Motor neuron (in vitro differentiated cells): ENCODE measurements around the gene TP53BP1. TPM values are rescaled to one million over a fixed set of nuclear protein-coding genes. Genes with fewer than 3 reads are reported as not detected.

Source experiments
- ATAC-seq, 8 experiments: fragments of 200-7000 bp; cut with Tn5 transposase; replicated peaks in 6 of 8; 2 replicates each; pipeline ENCODE4 v1.8.0; 2021; ENCODE audit warnings: mild to moderate bottlenecking in 8 of 8, moderate library complexity in 8 of 8
- H3K27ac ChIP-seq, 2 donors: fragments of 250-450 bp; sonication (Bioruptor Pico); 2 replicates each; pipeline ENCODE4 v1.9.0; 2021; ENCODE audit warnings: antibody characterized with exemption in 2 of 2, mild to moderate bottlenecking in 2 of 2, moderate library complexity in 1 of 2
- H3K4me1 ChIP-seq, 2 donors: fragments of 250-450 bp; sonication (Bioruptor Pico); replicated peaks in 1 of 2; 2 replicates each; pipeline ENCODE4 v1.6.1; 2021; ENCODE audit warnings: antibody characterized with exemption in 2 of 2, mild to moderate bottlenecking in 2 of 2, moderate library complexity in 1 of 2
- H3K4me3 ChIP-seq, 5 donors: fragments of 250-450 bp; sonication (Bioruptor Pico); 2 replicates each; pipeline ENCODE4 v1.9.0; 2021; ENCODE audit warnings: antibody characterized with exemption in 5 of 5, mild to moderate bottlenecking in 5 of 5, moderate library complexity in 4 of 5
- WGBS, 10 experiments: fragments of 450-650 bp; shearing (Covaris generic); methylation state at CpG; one replicate each; pipeline ENCODE4 v1.0.0; 2022; 5-methylcytosine and 5-hydroxymethylcytosine counted together
- in situ Hi-C, 9 experiments: fragments of 400-800 bp; cut with MboI; loops; one replicate each; pipeline ENCODE4 v1.15.0; 2021; ENCODE audit warnings: low sequenced_read_pairs in 9 of 9, low pct_unique_long_range_greater_than_20kb in 2 of 9; ENCODE audit not compliant: unreplicated experiment in 9 of 9
- total RNA-seq, 8 experiments: library from RNA; unstranded; fragments of 300-600 nt; gene quantifications; 2 replicates each; pipeline versions ENCODE4 v1.2.3 to v1.2.4, GENCODE V29; 2022

The TP53BP1 gene
- total RNA-seq, 8 experiments from 2014 or later, result 37.3 to 93.1 (median 84.8) TPM

DNA sequence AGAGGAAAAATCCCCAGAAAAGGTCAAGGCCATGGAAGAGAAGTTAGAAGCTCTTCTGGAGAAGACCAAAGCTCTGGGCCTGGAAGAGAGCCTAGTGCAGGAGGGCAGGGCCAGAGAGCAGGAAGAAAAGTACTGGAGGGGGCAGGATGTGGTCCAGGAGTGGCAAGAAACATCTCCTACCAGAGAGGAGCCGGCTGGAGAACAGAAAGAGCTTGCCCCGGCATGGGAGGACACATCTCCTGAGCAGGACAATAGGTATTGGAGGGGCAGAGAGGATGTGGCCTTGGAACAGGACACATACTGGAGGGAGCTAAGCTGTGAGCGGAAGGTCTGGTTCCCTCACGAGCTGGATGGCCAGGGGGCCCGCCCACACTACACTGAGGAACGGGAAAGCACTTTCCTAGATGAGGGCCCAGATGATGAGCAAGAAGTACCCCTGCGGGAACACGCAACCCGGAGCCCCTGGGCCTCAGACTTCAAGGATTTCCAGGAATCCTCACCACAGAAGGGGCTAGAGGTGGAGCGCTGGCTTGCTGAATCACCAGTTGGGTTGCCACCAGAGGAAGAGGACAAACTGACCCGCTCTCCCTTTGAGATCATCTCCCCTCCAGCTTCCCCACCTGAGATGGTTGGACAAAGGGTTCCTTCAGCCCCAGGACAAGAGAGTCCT is 33.4 kb upstream of the TP53BP1 start:
- no peak overlapping the region for H3K4me3 ChIP-seq
- peak in 1 of 8 experiments; percentile 2 for ATAC-seq
- peaks cover 0 to 3% of the 10 kb centered on the region in 2 donors for H3K4me1 ChIP-seq
- WGBS, 10 experiments, result 80 to 100% (median 92%) methylated on average over 1 to 2 of the region's 11 CpGs; no CpG with 5 or more reads in 4 of the 10 experiments
- H3K27ac ChIP-seq, result no peak overlapping the region
- in situ Hi-C loops, result no loop called here

DNA sequence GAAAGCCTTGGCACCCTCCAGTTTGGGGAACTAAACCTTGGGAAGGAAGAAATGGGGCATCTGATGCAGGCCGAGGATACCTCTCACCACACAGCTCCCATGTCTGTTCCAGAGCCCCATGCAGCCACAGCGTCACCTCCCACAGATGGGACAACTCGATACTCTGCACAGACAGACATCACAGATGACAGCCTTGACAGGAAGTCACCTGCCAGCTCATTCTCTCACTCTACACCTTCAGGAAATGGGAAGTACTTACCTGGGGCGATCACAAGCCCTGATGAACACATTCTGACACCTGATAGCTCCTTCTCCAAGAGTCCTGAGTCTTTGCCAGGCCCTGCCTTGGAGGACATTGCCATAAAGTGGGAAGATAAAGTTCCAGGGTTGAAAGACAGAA is 32.2 kb upstream of the TP53BP1 start:
- Histone ChIP-seq H3K4me1 (no peaks in the 10 kb centered on the region), H3K27ac (no peak overlapping the region), H3K4me3 (no peak overlapping the region)
- no peak for ATAC-seq
- 72 to 100% (median 100%) methylated on average over 1 to 4 of the region's 4 CpGs; no CpG with 5 or more reads in 3 of the 10 experiments for WGBS, 10 experiments
- in situ Hi-C loops, result no loop called here

DNA sequence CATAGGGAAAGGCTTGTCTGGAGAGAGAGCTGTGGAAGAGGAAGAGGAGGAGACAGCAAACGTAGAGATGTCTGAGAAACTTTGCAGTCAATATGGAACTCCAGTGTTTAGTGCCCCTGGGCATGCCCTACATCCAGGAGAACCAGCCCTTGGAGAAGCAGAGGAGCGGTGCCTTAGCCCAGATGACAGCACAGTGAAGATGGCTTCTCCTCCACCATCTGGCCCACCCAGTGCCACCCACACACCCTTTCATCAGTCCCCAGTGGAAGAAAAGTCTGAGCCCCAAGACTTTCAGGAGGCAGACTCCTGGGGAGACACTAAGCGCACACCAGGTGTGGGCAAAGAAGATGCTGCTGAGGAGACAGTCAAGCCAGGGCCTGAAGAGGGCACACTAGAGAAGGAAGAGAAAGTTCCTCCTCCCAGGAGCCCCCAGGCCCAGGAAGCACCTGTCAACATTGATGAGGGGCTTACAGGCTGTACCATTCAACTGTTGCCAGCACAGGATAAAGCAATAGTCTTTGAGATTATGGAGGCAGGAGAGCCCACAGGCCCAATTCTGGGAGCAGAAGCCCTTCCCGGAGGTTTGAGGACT is 31.4 kb upstream of the TP53BP1 start:
- H3K4me1 ChIP-seq, result peaks cover 3 to 5% of the 10 kb centered on the region in 2 donors
- H3K4me3 ChIP-seq, result no peak overlapping the region
- in situ Hi-C loops, result no loop called here
- 58 to 100% (median 98%) methylated on average over 1 to 4 of the region's 4 CpGs; no CpG with 5 or more reads in 2 of the 10 experiments for WGBS, 10 experiments
- no peak overlapping the region for H3K27ac ChIP-seq
- ATAC-seq, result no peak

- 88 to 95% (median 90%) methylated on average over 2 to 4 of the region's 7 CpGs; no CpG with 5 or more reads in 7 of the 10 experiments for WGBS, 10 experiments
- in situ Hi-C loops, result no loop called here
- peaks cover 10 to 11% of the 10 kb centered on the region in 2 donors for H3K4me1 ChIP-seq
- no peak overlapping the region for H3K4me3 ChIP-seq
- ATAC-seq, result no peak
- H3K27ac ChIP-seq, result no peak overlapping the region
These were observed 30.7 kb upstream of the TP53BP1 start for GRCh38 chr15:43523646-43524045.

DNA sequence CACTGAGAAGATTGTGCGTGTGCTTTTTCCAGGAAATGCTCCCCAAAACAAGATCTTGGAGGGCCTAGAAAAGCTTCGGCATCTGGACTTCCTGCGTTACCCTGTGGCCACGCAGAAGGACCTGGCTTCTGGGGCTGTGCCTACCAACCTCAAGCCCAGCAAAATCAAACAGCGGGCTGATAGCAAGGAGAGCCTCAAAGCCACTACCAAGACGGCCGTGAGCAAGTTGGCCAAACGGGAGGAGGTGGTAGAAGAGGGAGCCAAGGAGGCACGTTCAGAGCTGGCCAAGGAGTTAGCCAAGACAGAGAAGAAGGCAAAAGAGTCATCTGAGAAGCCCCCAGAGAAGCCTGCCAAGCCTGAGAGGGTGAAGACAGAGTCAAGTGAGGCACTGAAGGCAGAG is 29.3 kb upstream of the TP53BP1 start:
- Histone ChIP-seq H3K4me3 (no peak overlapping the region), H3K27ac (no peak overlapping the region), H3K4me1 (peaks cover 10 to 11% of the 10 kb centered on the region in 2 donors)
- no peak for ATAC-seq
- WGBS, 10 experiments, result 25 to 100% (median 83%) methylated on average over 1 to 7 of the region's 9 CpGs
- in situ Hi-C loops, result no loop called here

GRCh38 chr15:43521419-43521818 is 28.5 kb upstream of the TP53BP1 start:
- Histone ChIP-seq H3K27ac (no peak overlapping the region), H3K4me1 (peaks cover 17 to 19% of the 10 kb centered on the region in 2 donors), H3K4me3 (no peak overlapping the region)
- in situ Hi-C loops, result no loop called here
- 80 to 100% (median 100%) methylated on average over 1 to 4 of the region's 11 CpGs; no CpG with 5 or more reads in 5 of the 10 experiments for WGBS, 10 experiments
- ATAC-seq, result no peak

DNA sequence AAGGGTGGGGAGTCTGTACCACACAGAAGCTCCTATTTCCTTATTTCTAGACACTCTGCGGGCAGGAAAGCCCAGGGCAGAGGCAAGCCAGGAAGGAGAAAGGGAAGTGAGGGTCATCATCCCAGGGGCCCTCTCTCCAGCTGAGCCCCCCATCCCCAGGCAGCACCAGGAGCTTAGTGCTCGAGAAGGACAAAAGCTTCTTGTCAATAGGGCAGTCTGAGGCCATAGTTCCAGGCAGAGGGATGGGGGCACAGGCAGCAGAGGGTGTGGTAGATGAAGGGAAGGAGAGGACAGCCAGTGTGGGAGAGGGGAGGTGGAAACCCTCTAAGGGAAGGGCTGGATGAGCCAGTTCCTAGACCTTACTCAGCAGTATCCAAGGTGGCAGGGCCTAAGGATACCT is 27.2 kb upstream of the TP53BP1 start:
- H3K27ac ChIP-seq, result no peak overlapping the region
- peaks cover 23 to 27% of the 10 kb centered on the region in 2 donors for H3K4me1 ChIP-seq
- in situ Hi-C loops, result no loop called here
- ATAC-seq, result no peak
- WGBS, 10 experiments, result 40 to 100% (median 68%) methylated on average over 1 of the region's 2 CpGs; no CpG with 5 or more reads in 6 of the 10 experiments
- H3K4me3 ChIP-seq, result no peak overlapping the region

GRCh38 chr15:43519196-43519595 is 26.2 kb upstream of the TP53BP1 start:
- in situ Hi-C loops, result no loop called here
- H3K27ac ChIP-seq, result peak overlapping the region; percentile 47 to 88
- peaks cover 28 to 29% of the 10 kb centered on the region in 2 donors for H3K4me1 ChIP-seq
- 0 to 80% (median 54%) methylated on average over 1 to 2 of the region's 2 CpGs; no CpG with 5 or more reads in 5 of the 10 experiments for WGBS, 10 experiments
- peak overlapping the region; percentile 62 to 89 (median 74) for H3K4me3 ChIP-seq
- ATAC-seq, result no peak

DNA sequence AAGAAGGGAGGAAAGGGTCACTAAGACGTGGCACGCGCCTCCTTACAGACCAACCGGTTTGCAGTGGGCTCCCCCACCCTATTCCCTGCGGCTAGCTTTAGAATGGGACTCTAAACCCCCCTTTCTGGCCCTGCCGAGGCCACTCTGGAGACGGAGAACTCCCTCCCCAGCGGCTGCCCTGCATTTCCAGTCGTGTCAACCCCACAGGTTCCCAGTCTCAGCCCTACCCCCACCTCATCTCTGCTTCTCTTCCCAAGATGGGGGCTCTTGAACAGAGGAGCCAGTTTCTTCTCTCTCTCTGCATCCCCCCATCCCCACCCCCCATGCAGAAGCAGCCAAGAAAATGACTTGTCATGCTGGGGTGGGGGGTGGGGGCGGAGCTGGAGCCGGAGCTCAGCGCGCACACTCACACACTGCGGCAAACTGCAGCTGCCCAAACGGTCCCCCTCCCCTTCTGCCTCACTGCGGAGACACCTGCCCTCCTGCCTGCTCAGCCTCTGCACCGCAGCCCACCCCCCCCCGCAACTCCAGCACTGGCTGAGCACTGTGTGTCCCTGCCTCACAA is 25.3 kb upstream of the TP53BP1 start:
- in situ Hi-C loops, result no loop called here
- H3K27ac ChIP-seq, result peak overlapping the region; percentile 84 to 88
- peak overlapping the region; percentile 62 to 89 (median 74) for H3K4me3 ChIP-seq
- ATAC-seq, result peak; percentile 13 to 77 (median 70)
- WGBS, 10 experiments, result 0% methylated on average over 4 of the region's 18 CpGs; no CpG with 5 or more reads in 9 of the 10 experiments
- H3K4me1 ChIP-seq, result peaks cover 31 to 32% of the 10 kb centered on the region in 2 donors

GRCh38 chr15:43517354-43518196 is 24.6 kb upstream of the TP53BP1 start, which contains the start of gene MAP1A:
Gene MAP1A (plus strand): TSS chr15:43517608. CDS start chr15:43521474, 3,866 bp downstream.
- Histone ChIP-seq H3K4me3 (peak within 1 kb of the TSS; percentile 62 to 89 (median 74)), H3K27ac (peak within 1 kb of the TSS; percentile 84 to 88), H3K4me1 (peaks cover 31 to 32% of the 10 kb centered on the region in 2 donors)
- peak; percentile 47 to 69 (median 66) for ATAC-seq
- in situ Hi-C loops, result no loop called here
- WGBS, 10 experiments, result 0% methylated on average over 1 of the region's 15 CpGs; no CpG with 5 or more reads in 9 of the 10 experiments

GRCh38 chr15:43516801-43517353 is 23.9 kb upstream of the TP53BP1 start:
- Histone ChIP-seq H3K27ac (peak overlapping the region; percentile 66 to 88), H3K4me1 (peaks cover 34 to 36% of the 10 kb centered on the region in 2 donors), H3K4me3 (peak overlapping the region; percentile 62 to 89 (median 74))
- in situ Hi-C loops, result no loop called here
- WGBS, 10 experiments, result 0 to 17% (median 6%) methylated on average over 1 to 3 of the region's 4 CpGs; no CpG with 5 or more reads in 3 of the 10 experiments
- ATAC-seq, result peak in 7 of 8 experiments; percentile 3 to 37 (median 33)

DNA sequence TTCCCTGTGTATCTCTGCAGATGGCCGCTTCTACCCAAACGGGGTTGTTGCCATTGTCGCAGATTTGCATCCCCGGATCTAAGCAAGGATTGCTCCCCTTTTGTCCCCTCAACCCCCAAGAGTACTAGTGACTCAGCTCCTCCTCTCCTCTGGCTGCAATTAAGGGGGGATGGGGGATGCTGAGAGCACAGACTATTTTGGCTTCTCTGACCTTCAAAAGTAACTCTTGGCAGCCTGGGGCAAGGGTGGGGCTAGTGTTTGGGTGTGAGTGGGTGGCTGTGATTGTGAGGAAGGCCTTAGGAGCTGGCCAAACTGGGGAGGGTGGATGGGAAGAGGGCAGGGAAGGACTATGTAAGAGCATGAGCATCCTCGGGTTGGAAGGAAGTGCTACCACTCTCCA is 23.2 kb upstream of the TP53BP1 start:
- Histone ChIP-seq H3K27ac (peak overlapping the region; percentile 66 to 88), H3K4me3 (peak overlapping the region; percentile 62 to 89 (median 74)), H3K4me1 (peaks cover 40 to 41% of the 10 kb centered on the region in 2 donors)
- ATAC-seq, result peak in 2 of 8 experiments; percentile 2 to 3
- in situ Hi-C loops, result no loop called here
- 0 to 100% (median 9%) methylated on average over 1 to 3 of the region's 5 CpGs; no CpG with 5 or more reads in 4 of the 10 experiments for WGBS, 10 experiments
